GM18519 (cell line): ENCODE results near the gene ZCCHC7.

Source experiments
- ATAC-seq: cut with Tn5 transposase; IDR thresholded peaks from one replicate; pipeline ENCODE4 v1.9.1; 2021; ENCODE audit warnings: mild to moderate bottlenecking, moderate library complexity; ENCODE audit not compliant: unreplicated experiment, low FRiP score

The ZCCHC7 gene

GRCh38 chr9:37243588-37244345, 123.4 kb downstream of the ZCCHC7 start:
- ATAC-seq: no peak

DNA sequence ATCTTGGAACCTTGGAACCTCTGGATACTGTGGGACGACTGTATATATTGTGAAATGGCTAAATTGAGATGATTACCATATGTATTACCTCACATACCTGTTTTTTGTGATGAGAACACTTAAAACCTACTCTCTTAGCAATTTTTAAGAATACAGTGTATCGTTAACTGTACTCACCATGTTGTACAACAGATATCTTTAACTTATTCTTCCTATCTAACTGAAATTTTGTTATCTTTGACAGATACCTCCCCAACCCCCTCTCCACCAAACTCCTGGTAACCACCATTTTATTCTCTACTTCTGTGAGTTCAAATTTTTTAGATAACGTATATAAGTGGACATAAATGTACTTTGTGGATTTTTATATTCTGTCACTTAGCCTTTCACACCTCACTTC, 126.5 kb downstream of the ZCCHC7 start:
- ATAC-seq: no peak

- ATAC-seq: no peak
Measured at GRCh38 chr9:37248651-37249163, 128.3 kb downstream of the ZCCHC7 start.

GRCh38 chr9:37251452-37251851, 131.1 kb downstream of the ZCCHC7 start:
- no peak for ATAC-seq

GRCh38 chr9:37253377-37253937, 133.1 kb downstream of the ZCCHC7 start:
- no peak for ATAC-seq

- no peak for ATAC-seq
Measured at GRCh38 chr9:37255187-37255586, 134.8 kb downstream of the ZCCHC7 start.

GRCh38 chr9:37255944-37256862, 135.8 kb downstream of the ZCCHC7 start:
- ATAC-seq: no peak

DNA sequence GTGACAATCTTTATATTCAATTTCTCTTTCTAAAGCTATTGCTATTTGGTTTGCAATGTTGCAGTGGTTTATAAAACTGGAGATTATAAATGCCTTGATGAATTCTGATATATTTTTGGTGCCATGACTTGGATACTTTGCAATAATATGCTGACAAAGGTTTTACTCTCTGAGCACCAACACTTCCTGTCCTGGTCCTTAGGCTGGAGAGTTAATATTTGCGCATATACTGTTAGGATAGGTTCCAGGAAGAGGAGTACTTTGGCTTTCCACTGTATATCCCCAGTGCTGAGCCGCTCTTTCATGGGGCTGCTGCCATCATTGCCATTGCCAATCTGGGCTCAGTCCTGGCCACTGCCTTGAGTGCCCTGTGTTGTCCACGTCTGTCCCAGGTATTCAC, 139.6 kb downstream of the ZCCHC7 start:
- ATAC-seq: no peak

DNA sequence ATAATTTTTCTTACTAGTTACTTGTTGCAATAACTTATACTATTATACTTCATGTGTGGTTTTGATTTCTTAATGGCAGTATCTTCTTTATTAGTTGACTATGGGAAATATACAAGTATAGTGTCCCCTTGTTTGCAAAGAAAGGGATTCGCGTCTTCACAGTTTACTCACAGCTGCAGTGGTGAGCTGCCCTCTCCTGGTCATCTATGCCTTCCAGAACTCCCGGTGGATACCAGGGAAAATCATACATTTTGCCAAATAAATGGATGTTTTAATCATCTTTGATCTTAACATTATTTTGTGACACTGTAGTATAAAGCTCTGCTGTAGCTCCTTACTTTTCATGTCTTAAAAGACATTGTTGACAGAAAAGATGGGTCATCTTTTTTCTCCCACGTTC, 142.0 kb downstream of the ZCCHC7 start:
- ATAC-seq: no peak

GRCh38 chr9:37264539-37264938, 144.2 kb downstream of the ZCCHC7 start:
- no peak for ATAC-seq

- ATAC-seq: no peak
Measured at GRCh38 chr9:37266630-37267029, 146.3 kb downstream of the ZCCHC7 start.

DNA sequence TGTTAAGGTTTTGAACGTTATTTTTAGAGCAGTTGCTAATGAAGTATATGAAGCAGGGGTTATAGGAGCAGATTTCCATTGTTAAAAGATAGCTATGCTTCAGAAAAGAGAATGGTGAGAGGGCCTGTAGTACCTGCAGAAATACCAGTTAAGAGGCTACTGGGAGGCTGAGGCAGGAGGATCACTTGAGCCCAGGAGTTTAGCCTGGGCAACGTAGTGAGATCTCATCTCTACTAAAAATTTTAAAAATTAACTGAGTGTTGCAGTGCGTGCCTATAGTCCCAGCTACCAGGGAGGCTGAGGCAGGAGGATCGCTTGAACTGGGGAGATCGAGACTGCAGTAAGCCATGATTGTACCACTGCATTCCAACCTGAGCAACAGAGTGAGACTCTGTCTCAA, 148.8 kb downstream of the ZCCHC7 start:
- no peak for ATAC-seq

DNA sequence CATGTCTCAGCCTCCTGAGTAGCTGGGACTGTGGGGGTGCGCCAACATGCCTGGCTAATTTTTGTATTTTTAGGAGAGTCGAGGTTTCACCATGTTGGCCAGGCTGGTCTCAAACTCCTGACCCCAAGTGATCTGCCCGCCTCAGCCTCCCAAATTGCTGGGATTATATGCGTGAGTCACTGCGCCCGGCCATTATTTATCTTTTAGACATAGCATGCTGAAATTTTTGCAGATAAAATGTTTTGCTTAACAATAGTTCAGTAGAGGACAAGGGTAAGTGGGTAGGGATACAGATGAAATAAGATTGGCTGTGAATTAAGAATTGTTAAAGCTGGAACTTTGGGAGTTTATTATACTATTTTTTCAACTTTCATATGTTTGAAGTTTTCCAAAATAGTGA, 151.3 kb downstream of the ZCCHC7 start:
- ATAC-seq: no peak

DNA sequence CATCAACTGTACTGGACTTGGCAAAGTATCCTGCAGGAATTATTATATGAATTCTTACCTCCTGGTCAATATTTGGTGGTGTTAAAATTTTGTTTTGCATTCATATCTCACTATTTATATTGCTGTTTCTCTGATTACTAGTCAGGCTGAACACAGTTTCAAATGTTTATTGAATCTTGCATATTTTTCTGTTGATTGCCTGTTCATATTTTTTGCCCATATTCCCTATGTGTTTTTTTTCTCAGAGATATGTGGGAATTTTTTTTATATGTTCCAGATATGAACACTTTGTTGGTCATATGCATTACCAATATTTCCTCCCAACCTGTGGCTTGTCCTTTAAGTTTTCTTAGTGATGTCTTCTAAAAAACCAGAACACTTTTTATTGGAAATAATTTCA, 153.2 kb downstream of the ZCCHC7 start:
- ATAC-seq: no peak

DNA sequence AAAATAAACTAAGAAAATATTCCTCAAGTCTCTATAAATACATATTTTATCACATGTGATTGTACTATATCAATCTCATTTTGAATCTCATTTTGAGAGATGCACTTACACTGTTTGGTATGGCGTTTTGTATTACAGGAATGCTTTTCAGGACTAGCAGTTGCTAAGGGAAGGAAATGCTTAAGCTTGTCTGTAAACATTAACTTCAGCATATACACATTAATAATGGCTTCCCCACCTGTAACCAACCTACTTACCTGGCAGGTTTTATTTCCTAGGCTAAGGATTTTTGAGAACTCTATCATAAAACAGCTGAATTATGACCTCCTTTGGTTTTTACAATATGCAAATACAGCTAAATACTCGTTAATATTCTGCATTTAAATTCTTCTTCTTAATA, 161.2 kb downstream of the ZCCHC7 start:
- ATAC-seq: no peak

DNA sequence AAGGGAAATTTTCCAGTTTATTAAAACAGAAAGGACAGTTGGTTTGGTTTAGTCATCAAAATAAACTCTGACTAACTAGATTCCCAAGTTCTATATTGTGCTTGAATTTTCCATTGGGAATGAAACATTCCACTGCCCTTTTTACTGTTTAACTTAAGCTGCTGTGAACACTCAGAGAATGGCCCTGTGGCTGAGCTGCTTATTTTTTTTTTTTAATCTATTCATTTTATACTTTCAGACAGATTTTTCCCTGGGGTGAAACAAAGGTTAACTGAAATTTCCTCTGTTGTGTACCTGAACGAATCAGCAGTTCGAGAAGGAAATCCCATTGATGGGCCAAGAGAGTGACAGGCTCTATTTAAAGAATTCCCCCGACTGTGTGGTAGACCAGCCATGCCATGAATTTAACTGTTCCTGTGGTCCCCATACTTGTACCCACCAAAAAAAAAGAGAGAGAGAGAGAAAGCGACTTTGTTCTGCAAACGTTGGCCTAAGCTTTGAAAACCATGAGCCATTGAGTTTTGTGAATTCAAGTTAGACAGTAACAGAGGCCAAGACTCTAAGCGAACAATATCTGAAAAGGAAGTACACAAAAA, 163.5 kb downstream of the ZCCHC7 start:
- ATAC-seq: no peak

DNA sequence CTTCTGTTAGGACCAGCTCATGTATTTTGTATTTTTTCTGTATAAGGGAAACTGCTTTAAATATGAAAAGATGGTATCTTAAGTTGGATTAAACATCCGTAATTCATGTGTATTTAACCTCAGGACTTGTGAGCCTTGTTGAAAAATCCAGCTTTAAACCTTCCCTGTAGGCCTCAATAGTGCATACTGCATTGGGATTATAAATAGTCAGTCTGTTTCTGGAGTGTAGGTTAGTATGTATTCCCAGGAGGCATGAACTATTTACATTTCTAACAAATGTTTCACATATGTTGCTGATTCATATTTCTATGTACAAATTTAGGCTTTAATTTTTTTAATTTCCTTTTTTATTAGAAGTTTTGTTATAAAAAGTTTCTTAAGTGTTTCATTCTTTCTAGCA, 164.3 kb downstream of the ZCCHC7 start:
- no peak for ATAC-seq

- ATAC-seq: no peak
Measured at GRCh38 chr9:37286530-37287175, 166.3 kb downstream of the ZCCHC7 start.

DNA sequence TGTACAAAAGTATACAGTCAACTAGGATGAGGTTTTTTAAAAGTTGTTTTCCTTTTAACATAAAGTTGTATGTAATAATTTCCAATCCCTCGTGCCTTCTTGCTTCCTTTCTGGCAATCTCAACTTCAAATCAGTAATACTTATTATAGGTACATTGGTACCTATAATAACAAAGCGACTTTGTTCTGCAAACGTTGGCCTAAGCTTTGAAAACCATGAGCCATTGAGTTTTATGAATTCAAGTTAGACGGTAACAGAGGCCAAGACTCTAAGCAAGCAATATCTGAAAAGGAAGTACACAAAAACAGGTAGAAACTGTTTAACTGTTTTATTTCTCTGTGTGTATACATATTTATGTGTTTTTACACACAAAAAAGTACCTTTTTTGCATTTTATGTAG, 166.9 kb downstream of the ZCCHC7 start:
- ATAC-seq: no peak

GRCh38 chr9:37289631-37290030, 169.3 kb downstream of the ZCCHC7 start:
- no peak for ATAC-seq
